ENCODE measurements around the gene CTSO.

GRCh38 chr4:155944516-155944915 is 9.2 kb downstream of the CTSO start:
- TF ChIP-seq CTCF (conservative IDR thresholded peaks at IDR 0.05 in 1 of 2, IDR thresholded peaks at IDR 0.05 in 1 of 2; ENCODE audit: extremely low read depth in 1 of 2, insufficient read depth in 1 of 2, low read depth in 1 of 2, low read length in 2 of 2) (no peak), EZH2 (IDR thresholded peaks at IDR 0.05; ENCODE audit: borderline replicate concordance, low read length) (no peak)
